Osteoblast (primary cell): ENCODE measurements around the gene NPAS3. TPM values are rescaled to one million over a fixed set of nuclear protein-coding genes. Genes with fewer than 3 reads are reported as not detected.

Experiments
- DNase-seq: peaks from one replicate; pipeline ENCODE4 v3.0.0; 2011; ENCODE audit warnings: low spot score, mixed read lengths; ENCODE audit not compliant: insufficient read length; ENCODE audit errors: missing footprints
- H2AFZ ChIP-seq: 2 replicates; pipeline ENCODE4 v1.6.0; 2011; ENCODE audit warnings: mild to moderate bottlenecking, low read length
- H3K27ac ChIP-seq: 2 replicates; pipeline ENCODE4 v1.5.1; 2011; ENCODE audit warnings: mild to moderate bottlenecking, low read depth, low read length, moderate library complexity
- H3K27me3 ChIP-seq: 2 replicates; pipeline ENCODE4 v1.6.0; 2012; ENCODE audit warnings: mild to moderate bottlenecking, control low read depth, inconsistent platforms, low read length, moderate library complexity; ENCODE audit not compliant: insufficient read depth
- H3K36me3 ChIP-seq: 2 replicates; pipeline ENCODE4 v1.5.1; 2011; ENCODE audit warnings: mild to moderate bottlenecking, low read length, control low read depth, moderate library complexity; ENCODE audit not compliant: insufficient read depth
- H3K4me1 ChIP-seq: 2 replicates; pipeline ENCODE4 v1.5.1; 2011; ENCODE audit warnings: mild to moderate bottlenecking, low read length, control low read depth, moderate library complexity; ENCODE audit not compliant: insufficient read depth
- H3K4me2 ChIP-seq: 2 replicates; pipeline ENCODE4 v1.6.0; 2011; ENCODE audit warnings: mild to moderate bottlenecking, low read length; ENCODE audit not compliant: insufficient read depth
- H3K4me3 ChIP-seq: fragments of 200-600 bp; sonication (generic); 3 replicates; pipeline ENCODE4 v1.5.1; 2012; ENCODE audit warnings: mild to moderate bottlenecking, low read length, inconsistent platforms; ENCODE audit not compliant: insufficient read depth
- H3K79me2 ChIP-seq: 2 replicates; pipeline ENCODE4 v1.6.0; 2012; ENCODE audit warnings: mild to moderate bottlenecking, low read length, control low read depth, inconsistent platforms; ENCODE audit not compliant: insufficient read depth
- H3K9me3 ChIP-seq: 2 replicates; pipeline ENCODE4 v1.5.1; 2011; ENCODE audit warnings: low read depth, low read length, control low read depth
- H4K20me1 ChIP-seq: 2 replicates; pipeline ENCODE4 v1.6.0; 2012; ENCODE audit warnings: mild to moderate bottlenecking, low read length, control low read depth; ENCODE audit not compliant: insufficient read depth
- total RNA-seq: library from RNA; depleted of rRNA; stranded (reverse); fragments of >200 nt; gene quantifications from 2 replicates; pipeline ENCODE4 v1.2.3, GENCODE V29; 2012
- TF ChIP-seq, protein P1 (sequence below): IDR thresholded peaks from 2 replicates; pipeline ENCODE4 v1.5.1; 2011; ENCODE audit warnings: mild to moderate bottlenecking, low read depth, low read length, moderate library complexity; ENCODE audit errors: extremely low read depth

NPAS3 gene
- total RNA-seq, 1 donor: 0.72 TPM

DNA sequence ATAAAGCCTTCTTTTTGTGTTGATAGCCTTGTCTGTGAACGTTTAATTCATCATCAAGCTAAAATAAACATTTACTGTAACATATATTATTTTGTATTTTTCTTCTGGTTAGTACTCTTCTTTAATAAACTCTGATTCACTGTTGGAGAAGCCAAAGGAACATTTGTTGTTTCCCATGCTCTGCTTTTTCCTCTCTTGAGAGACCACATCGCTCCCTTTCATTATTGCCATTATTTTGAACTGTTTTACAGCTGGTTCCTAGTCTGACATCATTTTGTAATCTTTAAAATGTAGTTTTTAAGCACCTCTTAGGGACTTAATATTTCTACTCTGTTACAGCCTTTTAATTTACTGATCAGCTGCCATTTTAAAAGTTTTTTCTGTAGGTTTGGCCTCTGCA, 301.8 kb downstream of the NPAS3 start:
- Histone ChIP-seq H3K9me3 (no peaks in the 10 kb centered on the region), H3K4me1 (no peaks in the 10 kb centered on the region), H3K27ac (no peak overlapping the region), H3K27me3 (no peaks in the 10 kb centered on the region), H3K79me2 (no peaks in the 10 kb centered on the region), H3K4me3 (no peak overlapping the region), H3K36me3 (no peaks in the 10 kb centered on the region), H2AFZ (no peak overlapping the region), H3K4me2 (no peak overlapping the region), H4K20me1 (no peaks in the 10 kb centered on the region)
- no peak for DNase-seq
- TF ChIP-seq, protein P1, sequence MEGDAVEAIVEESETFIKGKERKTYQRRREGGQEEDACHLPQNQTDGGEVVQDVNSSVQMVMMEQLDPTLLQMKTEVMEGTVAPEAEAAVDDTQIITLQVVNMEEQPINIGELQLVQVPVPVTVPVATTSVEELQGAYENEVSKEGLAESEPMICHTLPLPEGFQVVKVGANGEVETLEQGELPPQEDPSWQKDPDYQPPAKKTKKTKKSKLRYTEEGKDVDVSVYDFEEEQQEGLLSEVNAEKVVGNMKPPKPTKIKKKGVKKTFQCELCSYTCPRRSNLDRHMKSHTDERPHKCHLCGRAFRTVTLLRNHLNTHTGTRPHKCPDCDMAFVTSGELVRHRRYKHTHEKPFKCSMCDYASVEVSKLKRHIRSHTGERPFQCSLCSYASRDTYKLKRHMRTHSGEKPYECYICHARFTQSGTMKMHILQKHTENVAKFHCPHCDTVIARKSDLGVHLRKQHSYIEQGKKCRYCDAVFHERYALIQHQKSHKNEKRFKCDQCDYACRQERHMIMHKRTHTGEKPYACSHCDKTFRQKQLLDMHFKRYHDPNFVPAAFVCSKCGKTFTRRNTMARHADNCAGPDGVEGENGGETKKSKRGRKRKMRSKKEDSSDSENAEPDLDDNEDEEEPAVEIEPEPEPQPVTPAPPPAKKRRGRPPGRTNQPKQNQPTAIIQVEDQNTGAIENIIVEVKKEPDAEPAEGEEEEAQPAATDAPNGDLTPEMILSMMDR: no peak

DNA sequence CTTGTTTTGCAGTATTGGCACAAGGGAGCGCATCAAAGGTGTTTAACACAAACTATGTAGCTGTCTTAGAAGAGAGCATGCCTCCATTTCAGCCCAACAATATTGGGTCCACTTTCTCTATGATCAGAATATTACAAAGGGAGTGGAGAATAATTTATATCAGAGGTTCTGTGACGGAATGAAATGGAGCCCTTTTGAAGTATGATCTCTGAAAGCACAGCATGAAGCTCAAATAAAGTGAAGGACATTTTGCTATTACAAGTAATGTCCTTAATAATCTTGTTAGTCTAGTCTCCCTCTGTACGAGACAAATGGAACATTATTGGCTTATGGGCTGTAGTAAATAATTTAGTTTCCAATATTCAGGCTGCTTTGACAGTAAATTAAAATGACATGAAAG, 302.7 kb downstream of the NPAS3 start:
- Histone ChIP-seq H3K4me2 (no peak overlapping the region), H2AFZ (no peak overlapping the region), H3K27me3 (no peaks in the 10 kb centered on the region), H3K79me2 (no peaks in the 10 kb centered on the region), H3K4me1 (no peaks in the 10 kb centered on the region), H3K9me3 (no peaks in the 10 kb centered on the region), H3K4me3 (no peak overlapping the region), H3K36me3 (no peaks in the 10 kb centered on the region), H3K27ac (no peak overlapping the region), H4K20me1 (no peaks in the 10 kb centered on the region)
- TF ChIP-seq, protein P1: no peak
- no peak for DNase-seq

DNA sequence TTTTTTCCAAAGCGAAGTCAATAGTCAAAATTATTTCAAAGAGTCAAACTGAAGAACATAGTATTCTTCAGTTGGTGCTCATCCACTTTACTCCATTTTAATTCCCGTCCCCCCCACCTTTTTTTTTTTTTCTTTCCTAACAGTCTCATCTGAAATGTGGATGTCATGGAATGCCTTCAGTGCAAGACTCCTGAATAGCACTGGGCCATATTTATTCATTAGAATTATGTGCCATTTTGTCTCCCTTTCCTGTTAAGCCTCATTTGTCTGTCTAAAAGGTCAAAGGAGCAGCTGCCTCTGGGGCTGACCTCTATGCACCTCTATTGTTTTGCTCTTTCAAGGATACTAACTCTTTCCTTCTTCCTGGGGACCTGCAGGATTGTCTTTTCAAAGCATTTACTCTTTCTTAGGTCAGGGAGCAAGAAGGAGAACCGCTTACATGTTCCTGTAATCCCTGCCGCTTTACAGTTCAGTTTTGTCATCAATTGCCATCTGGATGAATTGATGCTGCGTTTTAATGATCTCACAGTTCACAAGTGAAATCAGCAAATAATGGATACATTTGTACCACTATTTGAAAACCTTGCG, 310.6 kb downstream of the NPAS3 start:
- H3K27me3 ChIP-seq: no peaks in the 10 kb centered on the region
- H3K4me2 ChIP-seq: no peak overlapping the region
- TF ChIP-seq, protein P1: no peak
- H3K79me2 ChIP-seq: no peaks in the 10 kb centered on the region
- no peak overlapping the region for H2AFZ ChIP-seq
- H3K36me3 ChIP-seq: no peaks in the 10 kb centered on the region
- no peak overlapping the region for H3K4me3 ChIP-seq
- H3K4me1 ChIP-seq: no peaks in the 10 kb centered on the region
- H3K27ac ChIP-seq: no peak overlapping the region
- no peaks in the 10 kb centered on the region for H3K9me3 ChIP-seq
- DNase-seq: no peak
- H4K20me1 ChIP-seq: no peaks in the 10 kb centered on the region

DNA sequence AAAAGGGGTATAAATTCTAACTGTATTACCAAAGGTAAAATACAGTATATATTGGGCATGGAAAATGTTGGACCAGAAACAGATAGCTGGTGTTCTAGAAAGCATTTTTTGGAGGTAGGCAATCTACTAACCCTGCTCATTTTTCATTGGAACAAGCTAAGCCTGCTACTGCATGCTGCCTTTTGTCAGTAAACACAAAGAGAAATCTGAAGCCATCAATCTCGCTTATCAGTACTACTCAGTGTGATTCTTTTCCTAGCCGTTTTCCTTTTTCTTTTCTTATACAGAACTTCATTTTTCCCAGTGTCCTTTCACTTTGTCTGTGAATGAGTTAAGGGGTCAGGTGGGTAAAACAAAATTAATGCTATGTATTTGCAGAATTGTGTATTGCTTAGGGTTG, 312.3 kb downstream of the NPAS3 start:
- Histone ChIP-seq H3K4me3 (no peak overlapping the region), H4K20me1 (no peaks in the 10 kb centered on the region), H3K27me3 (no peaks in the 10 kb centered on the region), H3K79me2 (no peaks in the 10 kb centered on the region), H3K4me2 (no peak overlapping the region), H2AFZ (no peak overlapping the region), H3K4me1 (no peaks in the 10 kb centered on the region), H3K36me3 (no peaks in the 10 kb centered on the region), H3K27ac (no peak overlapping the region), H3K9me3 (no peaks in the 10 kb centered on the region)
- TF ChIP-seq, protein P1: no peak
- DNase-seq: no peak
